ENCODE measurements around the gene TAC3.
"Not testable (repeated sequence)": the region's sequence is repeated elsewhere in the genome, so short reads cannot be mapped to it uniquely, and the experiment has no call there.

Gene TAC3

DNA sequence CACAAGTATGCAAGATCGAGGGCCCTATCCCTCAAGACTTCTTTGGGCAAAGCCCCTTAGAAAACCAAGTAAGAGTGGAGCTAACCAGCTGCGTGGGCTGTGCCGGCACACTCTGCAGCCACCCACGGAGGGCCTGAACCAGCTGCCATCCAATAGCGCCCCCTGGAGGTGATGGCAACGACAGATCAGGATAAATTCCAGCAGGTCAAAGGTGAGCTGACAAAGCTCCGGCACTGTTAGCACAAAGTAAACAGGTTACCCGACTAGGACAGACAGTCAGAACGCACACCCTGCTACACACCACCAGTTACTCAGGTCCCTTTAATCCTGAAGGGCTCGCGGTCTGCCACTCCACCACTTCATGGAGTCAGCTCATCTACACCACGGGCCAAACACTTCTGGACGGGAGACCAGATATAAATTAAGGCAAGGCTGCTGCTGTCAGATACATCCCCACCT lies 14.9 kb downstream of the TAC3 start:
- DNase-seq = peak; percentile 13 to 54 (median 36)

GRCh38 chr12:57000393-57000792 lies 15.9 kb downstream of the TAC3 start:
- DNase-seq = no peak

- DNase-seq = no peak
These were observed 16.9 kb downstream of the TAC3 start for GRCh38 chr12:56999456-56999855.

- DNase-seq = no peak
These were observed 17.3 kb downstream of the TAC3 start for GRCh38 chr12:56998981-56999380.

GRCh38 chr12:56998316-56998715 lies 18.0 kb downstream of the TAC3 start:
- no peak for DNase-seq

- no peak for DNase-seq
These were observed 19.4 kb downstream of the TAC3 start for GRCh38 chr12:56996793-56997545.

GRCh38 chr12:56995930-56996496 lies 20.3 kb downstream of the TAC3 start:
- no peak for DNase-seq

- DNase-seq = no peak
These were observed 21.0 kb downstream of the TAC3 start for GRCh38 chr12:56995201-56995929.

- no peak for DNase-seq
These were observed 22.0 kb downstream of the TAC3 start for GRCh38 chr12:56994231-56994746.

DNA sequence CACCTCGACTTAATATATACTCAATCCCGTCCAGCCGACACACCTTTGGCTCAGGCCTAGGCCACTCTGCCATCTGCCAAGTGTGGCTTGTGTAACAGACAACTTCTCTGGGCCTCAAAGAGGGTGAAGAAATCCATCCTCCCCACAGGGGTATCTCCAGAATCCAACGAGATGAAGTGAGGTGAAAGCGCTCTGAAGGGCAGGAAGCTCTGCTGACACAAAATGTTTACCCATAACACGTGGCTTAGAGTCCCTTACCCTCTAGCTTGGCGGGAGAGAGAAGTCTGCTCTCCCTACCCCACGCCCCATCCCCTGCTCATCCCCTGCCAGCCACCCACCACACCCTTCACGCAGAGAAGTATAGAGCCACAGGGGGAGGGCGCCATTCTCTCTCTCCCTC lies 23.0 kb downstream of the TAC3 start:
- DNase-seq = no peak

- DNase-seq = no peak
These were observed 24.7 kb downstream of the TAC3 start for GRCh38 chr12:56991319-56992246.

- DNase-seq = no peak
These were observed 25.5 kb downstream of the TAC3 start for GRCh38 chr12:56990648-56991318.

- DNase-seq = no peak
These were observed 26.3 kb downstream of the TAC3 start for GRCh38 chr12:56989861-56990610.

DNA sequence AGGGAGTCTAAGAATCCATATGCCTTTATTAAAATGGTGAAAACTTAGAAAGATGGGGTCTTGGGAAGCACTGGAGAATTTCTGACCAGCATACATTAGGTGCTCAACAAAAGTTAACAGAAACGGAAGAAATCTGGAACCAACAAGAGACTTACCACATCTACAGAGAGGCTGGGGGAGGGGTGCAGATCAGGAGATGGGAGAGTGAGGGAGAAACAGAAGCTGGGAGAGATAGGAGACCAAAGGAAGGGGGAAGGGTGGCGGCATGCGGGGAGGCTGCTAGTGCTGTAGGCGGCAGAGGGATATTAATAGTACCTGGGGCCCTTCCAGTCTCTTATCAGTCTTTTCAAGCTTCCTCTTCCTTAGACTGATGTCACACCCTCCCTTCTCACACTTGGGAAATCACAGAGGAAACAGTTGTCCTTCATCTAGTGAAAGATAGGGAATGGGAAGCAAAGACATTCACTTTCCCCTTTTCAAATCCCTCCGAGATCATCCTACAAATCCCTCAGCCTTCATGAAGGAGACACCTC lies 28.1 kb downstream of the TAC3 start:
- no peak for DNase-seq

GRCh38 chr12:56987551-56988053 lies 28.7 kb downstream of the TAC3 start:
- DNase-seq = peak; percentile 38 to 68 (median 52)

- no peak for DNase-seq
These were observed 29.3 kb downstream of the TAC3 start for GRCh38 chr12:56987011-56987410.

GRCh38 chr12:56985714-56986113 lies 30.6 kb downstream of the TAC3 start:
- not testable (repeated sequence) for DNase-seq

DNA sequence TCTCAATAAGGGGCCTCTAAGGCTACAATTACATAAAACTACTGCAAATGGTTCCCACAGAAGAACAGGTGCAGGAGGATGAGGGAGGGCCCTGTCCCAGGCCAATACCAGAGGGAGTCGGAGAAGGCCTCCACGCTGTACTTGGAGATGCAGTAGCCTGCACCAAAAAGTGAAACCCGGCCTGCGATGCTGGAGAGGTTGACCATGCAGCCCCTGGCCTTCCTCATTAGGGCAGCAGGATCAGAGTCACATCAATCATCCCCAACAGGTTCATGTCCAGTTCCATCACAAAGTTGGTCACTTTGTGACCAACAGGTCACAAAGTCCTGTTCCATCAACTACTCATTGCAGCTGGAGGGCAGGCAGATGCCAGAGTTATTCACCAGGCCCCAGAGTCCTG lies 32.9 kb downstream of the TAC3 start:
- no peak for DNase-seq

GRCh38 chr12:56982578-56983236 lies 33.6 kb downstream of the TAC3 start:
- not testable (repeated sequence) for DNase-seq

DNA sequence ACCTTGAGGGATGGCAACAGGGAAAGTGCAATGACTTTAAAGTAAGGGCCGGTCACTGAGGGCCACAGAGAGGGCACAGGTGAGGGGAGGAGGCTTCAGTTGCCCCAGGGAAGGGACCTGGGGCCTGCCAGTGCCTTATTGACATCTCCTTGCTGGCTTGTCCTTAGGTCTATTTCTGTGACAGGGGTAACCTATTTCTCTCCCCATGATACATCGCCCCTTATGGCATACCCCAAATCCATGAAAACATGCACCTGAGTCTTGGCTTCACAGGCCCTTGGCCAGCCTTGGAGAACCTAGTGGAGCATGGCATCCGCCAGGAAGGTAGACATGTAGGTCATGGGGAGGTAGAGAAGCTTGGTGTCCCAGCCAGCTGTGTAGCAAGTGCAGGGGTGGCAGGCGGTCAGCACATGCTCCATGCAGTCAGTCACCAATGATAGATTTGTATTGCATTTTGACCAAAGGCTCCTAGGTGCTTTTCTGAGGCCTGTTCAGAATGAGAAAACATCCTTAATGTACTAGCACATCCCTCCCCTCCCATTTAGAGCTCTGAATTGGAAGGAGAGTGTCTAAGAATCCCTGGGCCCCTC lies 35.3 kb downstream of the TAC3 start:
- no peak for DNase-seq

All from activated naive CD4-positive, alpha-beta T cell (primary cell).